Measurements from ENCODE around the gene ZDHHC8.

GRCh38 chr22:20084547-20085413, 46.8 kb upstream of the ZDHHC8 start:
- TF ChIP-seq CTCF (IDR thresholded peaks at IDR 0.05) (peak in 1 of 2 donors; percentile 22), EP300 (IDR thresholded peaks at IDR 0.05) (no peak), POLR2A (IDR thresholded peaks at IDR 0.05) (no peak)
